Endodermal cell (in vitro differentiated cells): Measurements from ENCODE around the gene CCDC57. TPM values are rescaled to one million over a fixed set of nuclear protein-coding genes. Genes with fewer than 3 reads are reported as not detected.
A peak's percentile ranks its signal among the peaks of the same experiment; 100 is the strongest.

Experiments
- DNase-seq: peaks from one replicate; pipeline ENCODE4 v3.0.0-alpha.2; 2017
- H3K27ac ChIP-seq: 2 replicates; pipeline ENCODE4 v1.5.1; 2013; ENCODE audit warnings: mild to moderate bottlenecking, low read depth, low read length, moderate library complexity
- H3K27me3 ChIP-seq: 2 replicates; pipeline ENCODE4 v1.6.1; 2013; ENCODE audit warnings: mild to moderate bottlenecking, low read length, moderate library complexity; ENCODE audit not compliant: insufficient read depth, control insufficient read depth, poor library complexity, severe bottlenecking
- H3K36me3 ChIP-seq: 2 replicates; pipeline ENCODE4 v1.7.0; 2013; ENCODE audit warnings: mild to moderate bottlenecking, low read length, moderate library complexity; ENCODE audit not compliant: control insufficient read depth, insufficient read depth
- H3K4me1 ChIP-seq: one replicate; pipeline ENCODE4 v1.7.0; 2013; ENCODE audit warnings: low read length; ENCODE audit not compliant: control insufficient read depth, insufficient read depth
- H3K4me3 ChIP-seq: 2 replicates; pipeline ENCODE4 v1.5.1; 2013; ENCODE audit warnings: mild to moderate bottlenecking, low read length, moderate library complexity
- H3K9ac ChIP-seq: 2 replicates; pipeline ENCODE4 v1.6.1; 2013; ENCODE audit warnings: mild to moderate bottlenecking, low read length, moderate library complexity; ENCODE audit not compliant: poor library complexity, severe bottlenecking; ENCODE audit errors: extremely low read depth
- H3K9me3 ChIP-seq: 2 replicates; pipeline ENCODE4 v1.6.1; 2013; ENCODE audit warnings: mild to moderate bottlenecking, low read length, moderate library complexity; ENCODE audit not compliant: control insufficient read depth
- H3K27ac Mint-ChIP-seq: 2 replicates; pipeline ENCODE4 v1.8.0; 2020; ENCODE audit warnings: mixed read lengths
- H3K27me3 Mint-ChIP-seq: 2 replicates; pipeline ENCODE4 v1.8.0; 2021; ENCODE audit warnings: mild to moderate bottlenecking, mixed read lengths; ENCODE audit not compliant: insufficient read depth
- H3K36me3 Mint-ChIP-seq: 2 replicates; pipeline ENCODE4 v1.8.0; 2020; ENCODE audit warnings: low read depth, mixed read lengths
- H3K4me1 Mint-ChIP-seq: 2 replicates; pipeline ENCODE4 v1.8.0; 2020; ENCODE audit warnings: mixed read lengths
- H3K4me3 Mint-ChIP-seq: 2 replicates; pipeline ENCODE4 v1.8.0; 2020; ENCODE audit warnings: mild to moderate bottlenecking, moderate library complexity, mixed read lengths
- H3K9me3 Mint-ChIP-seq: 2 replicates; pipeline ENCODE4 v1.8.0; 2020; ENCODE audit warnings: mild to moderate bottlenecking, mixed read lengths
- whole genome bisulfite sequencing, 2 experiments: methylation state at CpG; one replicate each; pipeline versions ENCODE4 v1.1.5 to v1.1.7; 2013; ENCODE audit warnings: missing lambda C conversion rate in 2 of 2, mixed read lengths in 1 of 2; ENCODE audit not compliant: insufficient coverage in 1 of 2, insufficient read length in 1 of 2; 5-methylcytosine and 5-hydroxymethylcytosine counted together
- total RNA-seq, 2 donors: library from RNA; stranded (reverse); fragmentation: NEBNext Ultra II Directional in 1 of 2; extraction: Animal tissue kit (Norgen Biotek cat#: 25700) in 1 of 2; gene quantifications; 2 replicates in 1 of 2; 3 replicates in 1 of 2; pipeline ENCODE4 v1.2.1, GENCODE V29; 2021
- TF ChIP-seq, protein P1 (sequence below): fragments of 200-600 bp; sonication (generic); conservative IDR thresholded peaks from 2 replicates; pipeline ENCODE4 v1.5.0; 2021; ENCODE audit warnings: antibody characterized with exemption, mild to moderate bottlenecking

Gene CCDC57
- total RNA-seq, 2 donors from 2014 or later: 61.8 to 82.8 TPM

DNA sequence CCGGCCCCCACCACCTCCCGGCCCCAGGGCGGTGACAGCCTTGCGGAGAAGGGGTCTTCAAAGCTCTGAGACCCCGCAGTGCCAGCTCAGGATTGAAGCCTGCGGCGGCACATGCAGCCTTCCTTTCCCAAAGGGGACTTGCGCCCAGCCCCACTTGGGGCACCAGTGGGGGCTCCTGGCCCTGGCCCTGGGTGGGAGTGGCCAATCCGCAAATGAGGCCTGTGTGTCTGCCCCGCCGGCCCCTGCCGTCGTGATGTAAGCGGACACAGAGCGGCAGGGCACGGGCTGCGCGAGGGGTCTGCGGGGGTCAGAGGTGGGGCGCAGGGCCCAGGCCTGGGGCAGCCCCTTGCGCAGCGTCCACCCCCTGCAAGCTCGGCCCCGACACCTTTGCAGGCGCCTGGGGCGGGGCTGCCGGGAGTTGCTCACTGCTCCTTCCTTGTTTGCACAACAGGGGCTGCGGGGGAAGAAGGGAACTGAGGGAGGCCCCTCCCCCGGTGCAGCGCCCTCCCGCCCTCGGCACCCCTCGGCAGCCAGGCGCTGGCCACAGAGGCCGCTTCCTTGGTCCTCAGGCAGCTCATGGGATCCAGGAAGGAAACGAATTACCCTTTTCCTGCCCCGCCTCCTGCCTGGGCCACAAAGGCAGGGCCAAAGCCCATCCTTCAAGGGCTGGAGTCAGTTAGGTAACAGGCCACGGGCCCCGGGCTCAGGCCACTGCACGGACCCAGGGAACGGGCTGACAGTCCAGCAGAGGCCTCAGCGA lies 19.1 kb upstream of the CCDC57 start:
- TF ChIP-seq, protein P1, sequence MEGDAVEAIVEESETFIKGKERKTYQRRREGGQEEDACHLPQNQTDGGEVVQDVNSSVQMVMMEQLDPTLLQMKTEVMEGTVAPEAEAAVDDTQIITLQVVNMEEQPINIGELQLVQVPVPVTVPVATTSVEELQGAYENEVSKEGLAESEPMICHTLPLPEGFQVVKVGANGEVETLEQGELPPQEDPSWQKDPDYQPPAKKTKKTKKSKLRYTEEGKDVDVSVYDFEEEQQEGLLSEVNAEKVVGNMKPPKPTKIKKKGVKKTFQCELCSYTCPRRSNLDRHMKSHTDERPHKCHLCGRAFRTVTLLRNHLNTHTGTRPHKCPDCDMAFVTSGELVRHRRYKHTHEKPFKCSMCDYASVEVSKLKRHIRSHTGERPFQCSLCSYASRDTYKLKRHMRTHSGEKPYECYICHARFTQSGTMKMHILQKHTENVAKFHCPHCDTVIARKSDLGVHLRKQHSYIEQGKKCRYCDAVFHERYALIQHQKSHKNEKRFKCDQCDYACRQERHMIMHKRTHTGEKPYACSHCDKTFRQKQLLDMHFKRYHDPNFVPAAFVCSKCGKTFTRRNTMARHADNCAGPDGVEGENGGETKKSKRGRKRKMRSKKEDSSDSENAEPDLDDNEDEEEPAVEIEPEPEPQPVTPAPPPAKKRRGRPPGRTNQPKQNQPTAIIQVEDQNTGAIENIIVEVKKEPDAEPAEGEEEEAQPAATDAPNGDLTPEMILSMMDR: no peak
- Histone ChIP-seq H3K36me3 (no peaks in the 10 kb centered on the region), H3K27ac (no peak overlapping the region), H3K9me3 (no peaks in the 10 kb centered on the region), H3K4me3 (peak overlapping the region; percentile 64), H3K27me3 (peaks cover 30% of the 10 kb centered on the region), H3K4me1 (peaks cover 9% of the 10 kb centered on the region), H3K9ac (peak overlapping the region; percentile 6)
- no peaks in the 10 kb centered on the region for H3K9me3 Mint-ChIP-seq
- H3K27ac Mint-ChIP-seq: no peak overlapping the region
- WGBS, 2 experiments: 15 to 17% methylated on average over 19 to 42 of the region's 42 CpGs
- DNase-seq: peak; percentile 96
- peak overlapping the region; percentile 40 for H3K4me3 Mint-ChIP-seq
- H3K4me1 Mint-ChIP-seq: peaks cover 3% of the 10 kb centered on the region
- peaks cover 19% of the 10 kb centered on the region for H3K27me3 Mint-ChIP-seq
- H3K36me3 Mint-ChIP-seq: no peaks in the 10 kb centered on the region

DNA sequence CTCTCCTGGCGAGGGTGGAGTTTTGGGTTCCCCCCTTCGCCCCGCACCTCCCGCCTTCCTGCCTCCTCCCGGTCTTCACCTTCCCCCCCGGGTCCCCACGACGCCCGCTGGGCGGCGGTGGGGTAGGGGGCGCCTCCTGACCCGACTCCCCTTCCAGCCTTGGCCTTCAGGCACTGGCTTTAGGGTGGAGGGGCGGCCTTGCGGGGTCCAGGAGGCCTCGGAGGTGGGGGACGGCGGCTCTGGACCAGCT lies 18.6 kb upstream of the CCDC57 start:
- peak overlapping the region; percentile 64 for H3K4me3 ChIP-seq
- H3K27ac ChIP-seq: no peak overlapping the region
- no peaks in the 10 kb centered on the region for H3K36me3 Mint-ChIP-seq
- no peak overlapping the region for H3K27ac Mint-ChIP-seq
- peaks cover 30% of the 10 kb centered on the region for H3K27me3 ChIP-seq
- peak overlapping the region; percentile 6 for H3K9ac ChIP-seq
- no peak for DNase-seq
- peak overlapping the region; percentile 40 for H3K4me3 Mint-ChIP-seq
- TF ChIP-seq, protein P1: no peak
- H3K27me3 Mint-ChIP-seq: peaks cover 19% of the 10 kb centered on the region
- H3K9me3 Mint-ChIP-seq: no peaks in the 10 kb centered on the region
- H3K36me3 ChIP-seq: no peaks in the 10 kb centered on the region
- no peaks in the 10 kb centered on the region for H3K9me3 ChIP-seq
- peaks cover 3% of the 10 kb centered on the region for H3K4me1 Mint-ChIP-seq
- 2 to 5% methylated on average over 5 to 17 of the region's 18 CpGs for WGBS, 2 experiments
- peaks cover 9% of the 10 kb centered on the region for H3K4me1 ChIP-seq

GRCh38 chr17:82230609-82231311 lies 18.1 kb upstream of the CCDC57 start:
- TF ChIP-seq, protein P1: peak; percentile 75
- H3K27ac Mint-ChIP-seq: no peak overlapping the region
- H3K4me1 ChIP-seq: peaks cover 6% of the 10 kb centered on the region
- H3K9me3 Mint-ChIP-seq: no peaks in the 10 kb centered on the region
- H3K4me1 Mint-ChIP-seq: no peaks in the 10 kb centered on the region
- H3K36me3 Mint-ChIP-seq: no peaks in the 10 kb centered on the region
- peak overlapping the region; percentile 55 for H3K4me3 Mint-ChIP-seq
- H3K9ac ChIP-seq: peak overlapping the region; percentile 6
- H3K4me3 ChIP-seq: no peak overlapping the region
- no peak overlapping the region for H3K27ac ChIP-seq
- H3K27me3 Mint-ChIP-seq: peaks cover 19% of the 10 kb centered on the region
- WGBS, 2 experiments: 31 to 83% methylated on average over 8 to 76 of the region's 76 CpGs
- peaks cover 30% of the 10 kb centered on the region for H3K27me3 ChIP-seq
- peak; percentile 93 for DNase-seq
- no peaks in the 10 kb centered on the region for H3K36me3 ChIP-seq
- H3K9me3 ChIP-seq: no peaks in the 10 kb centered on the region
